Fibroblast of skin of left biceps (primary cell): ENCODE results near the gene IFFO2.

Experiments used
- DNase-seq, 2 experiments: peaks; one replicate each; pipeline ENCODE4 v3.0.0-alpha.2; 2013; ENCODE audit warnings: low read depth in 2 of 2

Gene IFFO2

DNA sequence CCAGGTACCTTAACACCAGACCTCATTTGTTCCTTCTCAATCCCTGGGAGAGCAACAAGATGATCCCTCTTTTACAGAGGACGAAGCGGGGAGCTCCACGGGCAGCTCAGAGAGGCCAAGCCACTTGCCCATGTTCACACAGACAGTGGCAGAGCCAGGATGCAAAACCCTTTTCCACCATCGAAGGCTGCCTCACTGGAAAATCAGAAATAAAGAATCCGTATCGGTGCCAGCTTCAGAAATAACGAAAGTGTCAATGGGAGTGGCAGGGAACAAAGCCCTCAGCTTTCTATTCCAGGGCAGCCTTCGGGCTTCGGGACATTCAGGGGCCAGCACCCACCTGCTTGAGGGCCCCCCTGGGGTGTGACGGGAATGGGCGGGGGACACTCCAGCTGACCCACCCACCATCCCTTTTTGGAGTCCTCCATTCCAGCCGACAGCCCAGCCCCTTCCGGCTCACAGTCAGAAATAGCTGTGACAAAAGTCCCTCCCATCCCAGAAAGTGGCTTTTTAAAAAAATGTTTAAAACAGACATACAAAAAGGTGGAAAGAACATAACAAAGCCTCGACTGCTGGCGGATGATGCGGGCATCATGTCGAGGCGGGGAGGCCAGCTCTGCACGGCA lies 6.0 kb downstream of the IFFO2 start:
- DNase-seq = no peak

DNA sequence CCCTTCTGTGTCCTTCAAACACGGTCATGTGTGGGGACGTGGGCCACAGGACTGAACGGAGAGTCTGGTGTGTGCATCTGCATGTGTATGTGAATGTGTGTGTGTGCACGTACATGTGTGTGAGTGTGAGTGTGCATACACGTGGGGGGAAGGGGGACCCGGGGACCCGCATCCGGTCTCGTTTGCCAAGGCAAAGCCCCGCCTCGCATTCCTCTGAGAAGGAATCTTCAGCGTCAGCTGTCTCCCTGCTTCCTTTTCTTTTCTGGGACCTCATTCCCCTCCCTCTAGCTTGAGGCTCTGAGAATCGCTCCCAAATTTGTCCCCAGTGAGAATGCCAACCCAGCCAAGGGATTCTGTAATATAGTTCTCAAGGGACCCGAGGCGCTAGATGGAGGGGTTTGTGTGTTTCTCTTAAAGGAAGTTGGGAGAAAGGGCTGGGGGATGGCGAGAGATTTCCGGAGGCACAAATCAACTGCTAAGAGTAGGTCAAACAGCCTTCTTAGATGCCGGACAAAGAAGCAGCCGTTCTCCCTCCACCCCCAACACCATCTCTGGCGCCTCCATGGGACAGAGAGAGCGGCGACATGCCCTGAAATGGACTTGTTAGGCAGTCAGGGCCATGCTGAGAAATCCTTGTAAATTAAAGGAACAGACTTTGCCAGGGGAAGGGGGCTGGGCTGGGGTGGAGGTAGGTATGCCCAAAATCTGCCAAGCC lies 6.6 kb downstream of the IFFO2 start:
- DNase-seq = peak; percentile 63

DNA sequence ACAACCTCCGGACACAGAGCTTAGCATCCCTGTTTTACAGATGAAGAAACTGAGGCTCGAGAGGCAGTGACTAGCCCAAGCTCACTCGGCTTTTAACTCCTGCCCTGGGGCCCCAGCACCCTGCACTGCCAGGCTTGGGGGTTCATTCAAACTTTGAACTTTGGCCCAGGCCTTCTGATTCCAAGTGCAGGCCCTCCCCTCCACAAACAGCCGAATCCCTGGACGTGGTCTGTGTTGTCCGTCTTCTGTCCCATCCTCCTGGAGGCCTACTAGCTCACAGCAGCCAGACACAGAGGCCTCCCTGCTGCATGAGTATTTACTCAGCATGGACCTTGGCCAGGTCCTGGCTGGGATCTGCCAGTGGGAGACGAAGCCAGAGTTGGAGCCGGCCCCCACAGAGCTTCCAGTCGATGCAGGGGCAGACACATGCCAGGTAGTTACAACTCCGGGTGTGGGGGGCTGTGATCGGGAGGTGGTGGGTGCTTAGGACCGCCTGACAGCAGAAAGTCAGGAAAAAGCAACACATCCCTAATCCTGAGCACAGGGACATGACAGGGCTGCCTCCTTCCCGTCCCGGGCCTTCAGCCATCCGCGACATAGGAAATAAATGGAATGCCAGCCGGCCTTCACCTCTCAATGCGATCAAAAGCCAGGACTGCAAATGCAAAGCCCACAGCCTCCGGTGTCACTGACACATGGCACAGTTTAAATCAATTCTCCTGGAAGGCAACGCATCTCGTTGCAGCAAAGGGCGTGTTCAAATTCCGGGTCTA lies 7.4 kb downstream of the IFFO2 start:
- DNase-seq = no peak

DNA sequence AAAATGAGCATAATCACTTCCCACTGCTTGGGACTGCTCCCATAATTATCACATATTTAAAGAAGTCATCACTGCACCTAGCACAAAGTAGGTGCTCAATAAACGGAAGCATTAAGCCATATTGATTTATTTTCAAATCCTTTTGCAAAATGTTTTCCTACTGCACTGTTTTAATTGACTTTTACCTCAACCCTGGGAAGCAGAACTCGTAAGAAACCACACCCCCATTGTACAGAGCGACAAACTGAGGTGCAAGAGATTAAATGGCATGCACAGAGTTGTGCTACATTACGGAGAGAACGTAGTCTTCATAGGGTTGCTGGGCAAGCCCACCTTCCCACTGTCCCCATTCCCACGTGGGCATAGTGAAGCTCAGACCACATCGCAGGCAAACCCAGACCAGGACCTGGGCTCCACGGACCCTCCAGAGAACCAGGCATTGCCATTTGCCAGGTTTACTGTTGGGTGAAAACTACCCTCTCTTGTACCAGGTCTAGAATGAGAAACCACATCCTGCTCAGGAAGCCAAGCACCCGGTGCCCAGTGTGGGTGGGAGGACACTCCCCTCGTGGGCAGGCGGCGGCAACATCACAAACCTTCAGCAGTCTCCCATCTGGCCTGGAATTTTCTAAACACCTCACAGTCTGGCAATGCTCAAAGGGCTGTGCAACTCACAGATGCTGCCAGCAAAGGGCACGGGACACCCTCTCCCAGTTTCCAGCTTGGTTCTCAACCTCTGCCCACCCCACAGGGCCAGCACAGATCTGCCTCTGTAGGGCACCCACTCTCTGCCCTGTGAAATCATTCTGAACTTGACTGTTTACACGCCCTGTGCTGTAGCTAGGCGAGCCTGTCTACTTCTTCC lies 8.2 kb downstream of the IFFO2 start:
- DNase-seq = no peak

DNA sequence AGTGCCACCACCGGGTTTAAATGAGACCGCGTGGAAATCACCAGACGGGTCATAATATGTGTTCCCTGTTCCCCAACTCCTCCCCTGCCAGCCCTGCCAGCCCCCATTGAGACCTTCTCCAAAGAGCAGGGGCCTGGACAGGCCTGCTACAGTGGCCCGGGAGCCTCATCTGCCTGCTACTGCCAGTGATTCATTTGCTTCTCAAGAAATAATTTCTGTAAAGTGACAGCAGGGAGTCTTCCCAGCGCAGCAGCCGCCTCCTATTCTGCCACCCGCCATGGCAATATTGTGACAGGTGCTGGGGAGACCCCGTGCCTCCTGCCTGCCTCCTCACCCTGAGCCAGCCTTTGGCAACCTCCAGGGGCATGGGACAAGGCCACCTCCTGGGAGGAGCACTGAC lies 8.9 kb downstream of the IFFO2 start:
- no peak for DNase-seq

DNA sequence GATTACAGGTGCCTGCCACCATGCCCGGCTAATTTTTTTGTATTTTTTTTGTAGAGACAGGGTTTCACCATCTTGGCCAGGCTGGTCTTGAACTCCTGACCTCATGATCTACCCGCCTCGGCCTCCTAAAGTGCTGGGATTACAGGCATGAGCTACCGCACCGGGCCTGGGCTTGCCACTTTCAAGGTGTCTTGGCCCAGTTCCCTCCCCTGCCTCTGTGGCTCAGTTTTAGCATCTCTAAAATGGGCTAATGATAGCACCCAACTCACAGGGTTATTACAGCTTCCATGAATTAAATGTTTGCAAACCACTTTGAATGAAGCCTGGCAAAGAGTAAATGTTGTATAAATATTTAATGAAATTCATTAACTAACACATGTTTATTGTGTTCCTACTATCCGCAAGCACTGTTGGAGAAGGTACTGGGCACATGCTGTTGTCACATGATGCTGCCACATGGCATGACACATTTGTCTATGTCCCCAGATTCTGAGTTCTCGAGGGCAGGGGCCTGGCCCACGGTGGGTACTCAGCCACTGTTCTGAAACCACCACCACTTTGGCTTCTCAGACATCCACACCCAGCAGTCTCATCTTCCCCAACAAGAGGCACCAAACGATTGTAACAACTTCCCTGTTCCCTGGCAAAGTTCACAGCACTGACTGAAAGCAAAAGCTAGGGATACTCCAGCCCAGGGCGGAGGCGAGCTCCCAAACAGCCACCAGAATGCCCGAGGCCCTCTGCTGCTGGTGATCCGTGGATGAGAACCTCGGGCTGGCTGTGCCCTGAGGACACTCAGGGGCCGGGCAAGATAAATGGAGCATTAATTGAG lies 9.7 kb downstream of the IFFO2 start:
- no peak for DNase-seq

DNA sequence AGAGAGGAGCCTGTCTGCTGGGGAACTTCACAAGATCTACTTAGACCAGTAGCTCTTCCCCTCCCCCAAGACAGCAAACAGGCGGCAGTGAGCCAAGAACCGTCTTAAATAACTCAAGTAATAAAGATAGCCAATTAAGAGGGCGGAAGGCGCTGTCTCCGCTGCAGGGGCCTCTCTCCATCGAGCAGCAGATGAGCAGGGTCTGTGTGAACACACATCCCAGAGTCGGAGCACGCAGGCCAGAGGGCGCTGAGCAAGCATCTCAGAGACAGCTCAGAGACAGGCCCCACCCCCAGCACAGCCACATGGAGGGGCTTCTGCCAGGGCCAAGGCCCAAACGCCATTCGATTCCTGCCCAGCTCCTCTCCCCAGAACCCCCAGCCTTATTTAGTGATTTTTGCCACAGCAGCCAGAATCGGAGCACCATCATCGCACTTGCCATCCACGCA lies 11.1 kb downstream of the IFFO2 start:
- peak; percentile 63 to 72 for DNase-seq

DNA sequence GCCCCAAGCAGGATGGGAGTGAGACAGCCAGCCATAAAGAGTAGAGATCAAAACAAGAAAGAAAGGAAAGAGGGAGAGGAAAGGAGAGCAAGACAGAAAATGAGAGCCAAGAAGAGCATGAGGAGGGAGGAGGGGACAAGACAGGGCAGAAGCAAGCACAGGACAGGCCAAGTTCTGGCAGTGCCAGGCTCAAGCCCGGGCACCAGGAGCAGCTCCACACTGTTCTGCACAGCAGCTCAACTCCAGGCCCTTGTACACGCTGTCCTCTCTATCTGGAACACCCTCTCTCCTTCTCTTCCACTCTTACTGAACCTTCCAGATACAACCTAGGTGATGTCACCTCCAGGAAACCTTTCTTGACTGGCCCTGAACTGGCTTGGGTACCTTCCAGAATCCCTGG lies 11.7 kb downstream of the IFFO2 start:
- no peak for DNase-seq

DNA sequence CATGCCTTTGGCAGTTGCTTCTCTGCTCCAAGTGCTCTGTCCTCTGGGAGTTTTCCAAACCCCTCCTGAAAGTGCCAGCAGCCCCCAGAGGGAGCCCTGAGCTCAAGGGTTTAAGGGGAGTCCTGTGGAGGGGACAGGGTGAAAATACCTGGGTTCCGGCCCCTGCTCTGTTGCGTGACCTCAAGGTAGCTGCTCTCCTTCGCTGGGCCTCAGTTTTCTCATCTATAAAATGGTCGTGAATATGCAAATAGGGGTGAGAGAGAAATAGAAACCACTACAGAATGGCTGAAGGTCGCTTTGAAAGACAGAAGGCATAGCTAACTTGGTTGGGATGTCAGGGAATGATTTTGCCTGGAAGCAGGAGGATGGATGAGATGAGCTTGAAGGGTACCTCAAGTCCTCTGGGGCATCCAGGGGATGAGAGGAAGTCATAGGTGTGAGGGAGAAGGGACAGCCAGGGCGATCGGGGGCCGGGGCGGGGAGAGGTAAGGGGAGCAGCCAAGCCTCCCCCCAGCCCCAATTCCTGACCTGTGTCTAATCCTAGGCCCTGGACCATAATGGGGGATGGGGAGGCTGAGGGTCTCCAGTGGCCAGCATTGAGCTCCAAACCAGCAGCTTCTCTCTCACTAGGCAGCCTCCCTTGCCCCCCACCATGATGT lies 12.4 kb downstream of the IFFO2 start:
- DNase-seq = no peak

DNA sequence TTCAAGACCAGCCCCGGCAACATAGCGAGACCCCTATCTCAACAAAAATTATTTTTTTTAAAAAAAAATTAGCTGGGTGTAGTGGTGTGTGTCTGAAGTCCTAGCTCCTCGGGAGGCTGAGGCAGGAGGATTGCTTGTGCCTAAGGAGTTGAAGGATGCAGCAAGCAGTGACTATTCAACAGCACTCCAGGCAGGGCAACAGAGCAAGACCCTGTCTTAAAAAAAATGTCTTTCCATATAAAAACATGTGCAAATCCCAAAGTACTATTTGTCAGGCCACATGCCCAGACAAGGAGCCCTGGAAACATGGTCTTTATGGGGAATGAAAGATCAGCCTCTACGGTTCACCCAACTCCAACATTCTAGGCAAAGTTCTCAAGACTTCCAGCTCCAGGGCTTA lies 13.3 kb downstream of the IFFO2 start:
- no peak for DNase-seq

DNA sequence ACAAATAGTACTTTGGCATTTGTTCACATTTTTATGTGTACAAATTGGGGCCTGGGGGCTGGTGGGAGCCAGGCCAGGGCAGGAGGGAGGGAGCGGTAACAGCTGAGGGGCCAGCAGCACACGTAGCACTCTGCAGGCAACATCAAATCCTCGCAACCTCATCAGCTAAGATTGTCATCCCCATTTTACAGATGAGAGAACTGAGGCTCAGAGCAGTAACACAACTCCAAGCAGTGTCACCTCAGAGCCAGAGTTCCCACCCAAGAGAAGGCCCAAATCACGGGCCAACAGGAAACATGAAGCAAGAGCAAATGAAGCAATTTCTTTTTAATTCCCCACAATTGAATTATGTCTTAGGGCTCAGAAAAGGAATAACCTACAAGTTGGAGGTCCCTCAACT lies 14.1 kb downstream of the IFFO2 start:
- no peak for DNase-seq

DNA sequence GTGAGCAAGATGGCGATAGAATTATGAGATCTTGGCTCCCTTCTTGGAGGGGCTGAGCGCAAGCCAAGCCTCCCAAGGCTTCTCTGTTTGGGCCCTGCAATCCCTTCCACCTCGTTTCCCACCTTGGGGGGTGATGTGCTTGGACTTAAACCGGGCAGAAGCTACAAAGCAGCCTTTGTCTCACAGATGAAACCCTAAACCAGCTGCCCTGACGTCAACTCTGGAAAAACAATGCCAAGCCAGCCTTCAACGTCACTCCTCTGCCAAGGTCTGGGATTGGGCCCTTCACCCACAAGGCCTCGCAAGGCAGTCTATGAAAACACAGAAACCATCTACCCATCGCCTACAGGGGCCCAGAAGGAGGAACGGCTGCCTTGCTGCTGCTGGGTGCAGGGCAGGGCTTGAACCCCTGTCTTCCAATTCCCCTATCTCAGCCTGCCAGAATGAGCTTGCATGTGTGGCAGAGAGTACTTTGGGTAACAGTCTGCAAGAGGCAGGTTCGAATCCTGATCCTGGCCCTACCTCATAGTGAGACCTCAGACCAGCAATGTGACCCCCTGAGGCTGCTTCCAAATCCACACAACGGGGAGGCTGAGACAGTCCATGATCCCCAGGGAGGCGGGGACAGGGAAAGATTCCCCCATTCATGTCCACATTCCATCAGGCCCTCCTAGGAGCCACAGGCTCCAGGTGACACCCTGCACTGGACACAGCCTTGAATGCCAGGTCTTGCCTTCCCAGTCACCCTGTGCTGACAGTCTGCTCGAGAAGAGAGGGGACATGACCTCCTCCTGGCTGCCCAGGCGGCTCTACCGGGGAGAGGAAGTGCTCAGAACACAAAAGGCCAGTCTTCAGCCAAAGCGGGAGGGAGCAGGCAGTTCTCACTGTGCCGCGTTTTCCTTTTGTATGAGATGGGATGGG lies 15.0 kb downstream of the IFFO2 start:
- no peak for DNase-seq

DNA sequence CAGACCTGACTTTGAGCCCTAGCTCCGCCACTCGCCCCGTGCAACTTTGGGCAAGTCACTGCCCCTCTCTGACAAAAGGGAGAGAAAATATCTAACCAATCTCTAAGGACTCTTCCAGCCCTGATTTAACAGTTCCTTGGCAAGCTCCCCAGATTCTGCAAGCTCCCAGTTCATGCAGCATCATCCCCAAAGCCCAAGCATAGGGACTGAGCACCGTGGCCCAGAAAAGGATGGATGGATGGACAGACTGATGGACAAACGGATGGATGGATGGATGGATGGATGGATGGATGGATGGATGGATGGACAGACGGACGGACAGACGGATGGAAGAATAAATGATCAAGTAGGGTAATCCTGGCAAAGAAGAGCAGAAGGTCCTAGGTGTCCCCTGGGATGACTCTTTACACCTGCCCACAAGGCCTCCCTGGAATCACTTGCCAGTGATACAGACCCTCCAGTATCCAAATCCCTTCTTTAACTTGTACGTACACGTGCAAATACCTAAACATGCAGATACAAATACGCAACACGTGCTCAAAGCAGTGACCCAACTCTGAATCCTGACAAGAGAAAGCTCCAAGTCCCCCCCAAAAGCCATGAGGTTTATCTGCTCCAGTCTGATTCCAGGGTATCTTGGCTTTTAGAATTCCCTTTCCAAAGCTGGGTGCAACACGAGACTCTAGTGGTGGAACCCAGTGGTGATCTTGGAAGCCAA lies 16.0 kb downstream of the IFFO2 start:
- no peak for DNase-seq

DNA sequence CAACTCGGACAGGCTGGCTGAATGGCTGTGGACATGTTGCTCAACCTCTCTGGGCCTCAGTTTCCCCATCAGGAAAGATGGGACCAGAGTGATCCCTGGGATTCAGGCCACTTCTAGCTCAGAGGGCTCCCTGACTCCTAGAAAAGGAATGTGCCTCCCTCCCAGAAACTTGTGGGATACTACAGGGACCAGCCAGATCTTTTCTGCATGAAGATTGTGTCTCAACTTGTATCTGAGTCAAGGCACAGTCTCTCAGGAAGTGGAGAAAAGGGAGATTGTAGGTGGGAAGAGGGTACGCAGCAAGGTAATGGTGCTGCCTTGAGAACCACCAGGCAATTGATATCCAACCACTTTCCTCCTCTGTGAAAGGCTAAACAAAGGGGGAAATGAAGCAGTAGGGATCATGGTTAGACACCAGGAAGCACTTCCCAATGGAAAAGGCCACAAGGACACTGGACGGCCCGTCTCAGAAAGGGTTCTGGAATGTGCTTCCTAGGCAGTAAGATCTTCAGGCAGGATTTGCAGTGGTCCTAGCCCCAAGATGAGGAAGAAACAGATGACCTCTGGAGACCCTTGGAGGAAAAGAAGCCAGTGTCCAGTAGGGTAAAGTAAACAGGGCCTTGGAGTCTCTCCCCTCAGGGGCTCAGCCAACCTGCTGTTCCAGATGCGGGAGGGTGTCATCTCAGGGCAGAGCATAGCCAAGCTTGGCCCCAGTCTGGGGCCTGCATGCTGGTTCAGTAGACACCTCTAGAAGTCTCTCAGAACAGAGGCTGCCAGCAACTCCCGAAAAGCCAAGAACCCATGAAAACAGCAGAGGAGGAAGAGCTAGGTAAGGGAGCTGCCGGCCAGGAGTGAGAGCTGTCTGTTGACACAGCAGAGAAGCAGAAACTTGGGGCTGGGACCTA lies 16.8 kb downstream of the IFFO2 start:
- no peak for DNase-seq

DNA sequence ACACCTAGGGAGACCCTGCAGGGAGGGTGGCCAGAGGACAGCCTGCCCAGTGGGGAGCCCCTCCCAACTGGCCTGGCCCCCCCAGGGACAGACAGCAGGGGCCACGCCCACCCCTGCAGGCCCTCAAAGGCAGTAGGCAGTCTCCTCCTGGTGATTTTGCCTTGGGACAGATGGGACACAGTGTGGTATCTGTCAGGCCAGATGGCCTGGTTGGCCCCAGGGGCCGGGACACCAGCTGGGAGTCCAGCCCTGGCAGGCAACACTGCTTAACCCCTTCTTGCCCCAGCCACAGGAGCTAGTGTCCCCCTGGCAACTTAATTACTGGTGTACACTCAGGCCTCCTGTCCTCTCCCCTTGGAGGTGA lies 17.8 kb downstream of the IFFO2 start:
- DNase-seq = no peak

DNA sequence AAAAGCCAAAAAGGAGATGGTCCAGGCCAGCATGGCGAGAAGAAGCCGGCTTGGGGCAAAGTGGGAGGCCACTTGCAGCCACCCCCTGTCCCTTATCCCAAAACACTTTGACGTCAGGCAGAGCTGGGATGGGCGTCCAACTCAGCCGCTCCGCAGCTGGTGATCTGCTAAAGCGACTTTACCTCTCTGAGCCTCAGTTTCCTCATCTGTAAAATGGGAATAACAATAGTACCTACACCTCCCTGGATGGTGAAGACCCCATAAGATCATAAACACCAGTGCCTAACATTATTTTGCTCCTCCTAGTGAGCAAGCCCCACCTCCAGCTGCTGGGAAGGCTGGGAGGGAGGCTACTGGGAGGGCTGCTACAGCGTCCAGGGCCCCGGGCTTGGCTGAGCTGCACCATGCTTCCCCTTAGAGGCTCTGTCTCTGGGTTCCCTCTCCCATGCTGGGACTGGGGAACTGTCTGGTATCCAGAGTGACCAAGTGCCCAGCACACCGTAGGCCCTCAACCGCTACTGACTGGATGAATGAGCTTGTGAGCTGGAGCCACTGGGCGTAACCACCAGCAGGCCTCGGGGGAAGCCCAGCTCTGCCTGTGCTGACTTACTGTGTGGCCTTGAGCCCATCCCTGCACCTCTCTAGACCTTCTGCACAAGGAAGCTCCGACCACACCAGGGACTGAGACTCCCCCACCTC lies 18.3 kb downstream of the IFFO2 start:
- DNase-seq = no peak

DNA sequence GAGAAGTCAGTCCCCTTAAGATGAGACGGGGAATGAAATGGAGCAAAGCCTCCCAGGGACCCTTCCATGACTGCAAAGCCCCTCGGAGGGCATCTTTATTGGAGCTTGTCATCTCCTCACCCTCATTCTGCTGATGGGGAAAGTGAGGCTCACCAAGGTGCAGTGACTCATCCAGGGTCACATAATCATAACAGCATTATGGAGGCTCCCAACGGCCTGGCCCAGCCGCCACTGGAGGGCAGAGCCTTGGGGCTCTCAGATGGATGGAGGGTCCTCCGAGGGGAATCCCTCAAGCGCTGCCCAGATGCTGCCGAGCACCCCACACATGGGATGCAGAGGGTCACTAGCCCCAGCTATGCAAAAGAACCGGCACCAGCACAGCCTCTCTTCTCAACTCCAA lies 18.9 kb downstream of the IFFO2 start:
- no peak for DNase-seq
